ENCODE measurements around the gene FADD.

FADD gene

DNA sequence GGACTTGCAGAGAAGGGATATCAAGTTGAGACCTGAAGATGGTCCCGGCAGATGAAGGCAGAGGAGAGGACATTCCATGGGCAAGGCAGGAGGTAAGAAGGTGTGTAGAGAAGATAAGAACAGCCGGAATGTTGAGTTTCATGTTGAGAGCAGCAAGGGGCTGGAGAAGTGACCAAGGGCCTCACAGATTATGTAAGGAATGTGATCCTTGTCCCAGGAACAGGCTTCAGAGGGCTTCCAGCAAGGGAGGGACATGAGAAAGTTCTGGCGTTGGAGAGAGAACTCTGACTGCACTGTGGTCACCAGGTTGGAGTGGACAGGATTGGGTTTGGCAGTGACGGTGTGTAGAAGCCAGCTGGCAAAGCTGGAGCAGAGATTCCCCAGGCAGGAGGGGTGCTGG is 39.8 kb downstream of the FADD start:
- Histone ChIP-seq H3K14ac (ENCODE audit: low read length) (no peak overlapping the region), H3K18ac (ENCODE audit: low read length) (no peak overlapping the region), H2BK12ac (ENCODE audit: low read length) (no peak overlapping the region), H3K9ac (ENCODE audit: low read depth, low read length, poor library complexity) (no peak overlapping the region), H3K27ac (replicated peaks; ENCODE audit: low read length) (no peak overlapping the region), H3K27me3 (ENCODE audit: control insufficient read depth in 3 of 3, insufficient read depth in 3 of 3, low read depth in 1 of 3, low read length in 3 of 3) (peaks cover 0 to 22% (median 0%) of the 10 kb centered on the region in 3 experiments), H4K8ac (ENCODE audit: low read depth, low read length) (no peak overlapping the region), H2BK5ac (ENCODE audit: low read length) (no peak overlapping the region), H3K4me2 (ENCODE audit: insufficient read depth, low read length, poor library complexity, severe bottlenecking) (no peak overlapping the region), H3K79me1 (ENCODE audit: low read depth, low read length) (no peaks in the 10 kb centered on the region), H2BK15ac (ENCODE audit: low read length) (no peak overlapping the region), H4K91ac (ENCODE audit: low read depth, low read length, poor library complexity) (no peak overlapping the region), H2AFZ (ENCODE audit: low read length) (no peak overlapping the region), H3K23ac (ENCODE audit: low read depth, low read length, poor library complexity) (no peak overlapping the region), H3K4me3 (ENCODE audit: low read length in 2 of 2) (no peak overlapping the region), H2BK120ac (ENCODE audit: low read depth, low read length) (no peak overlapping the region), H2AK5ac (ENCODE audit: low read depth, low read length) (no peak overlapping the region), H3K36me3 (replicated peaks in 1 of 2; ENCODE audit: control insufficient read depth in 2 of 2, insufficient read depth in 2 of 2, low read length in 2 of 2) (no peaks in the 10 kb centered on the region), H3K9me3 (replicated peaks in 1 of 2; ENCODE audit: control insufficient read depth in 2 of 2, insufficient read depth in 1 of 2, low read depth in 1 of 2, low read length in 2 of 2) (no peaks in the 10 kb centered on the region), H3K4ac (ENCODE audit: low read length) (no peak overlapping the region), H3K4me1 (ENCODE audit: control insufficient read depth in 2 of 2, insufficient read depth in 1 of 2, low read depth in 1 of 2, low read length in 2 of 2) (no peaks in the 10 kb centered on the region)
- WGBS, 2 donors (ENCODE audit: extremely low coverage in 2 of 2, insufficient read length in 2 of 2, insufficient replicate concordance in 1 of 2) = no CpG with 5 or more reads among the region's 4 CpGs
- no peak for DNase-seq (ENCODE audit: low spot score)

DNA sequence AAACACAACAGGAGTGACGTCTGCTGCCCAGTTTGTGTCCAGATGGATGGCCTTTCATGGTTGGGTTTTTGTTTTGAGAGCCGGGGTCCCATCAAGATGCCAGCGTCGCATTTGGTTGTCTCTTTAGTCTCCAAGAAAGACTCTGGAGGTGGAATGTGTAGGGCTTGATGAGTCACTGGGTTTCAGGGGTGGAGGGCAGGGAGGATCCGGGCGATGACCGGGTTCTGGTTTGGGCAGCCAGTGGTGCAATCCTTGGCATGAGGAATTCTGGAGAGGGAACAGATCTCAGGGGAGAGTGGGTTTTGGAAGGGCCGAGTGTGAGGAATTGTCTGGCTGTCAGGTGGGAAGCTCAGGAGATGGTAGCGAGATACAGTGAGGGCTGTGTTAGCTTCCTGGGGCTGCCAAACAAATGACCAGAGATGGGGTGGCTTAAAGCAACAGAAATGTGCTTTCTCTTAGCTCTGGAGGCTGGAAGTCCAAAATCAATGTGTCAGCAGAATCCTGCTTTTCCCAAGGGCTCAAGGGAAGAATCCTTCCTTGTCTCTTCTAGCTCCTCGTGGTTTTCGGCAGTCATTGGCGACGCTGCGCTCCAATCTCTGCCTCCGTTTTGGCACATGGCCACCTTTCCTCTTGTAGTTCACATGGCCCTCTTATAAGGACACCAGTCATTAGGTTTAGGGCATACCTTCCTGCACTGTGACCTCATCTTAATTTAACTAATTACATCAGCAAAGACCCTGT is 41.0 kb downstream of the FADD start:
- Histone ChIP-seq H4K8ac (ENCODE audit: low read depth, low read length) (no peak overlapping the region), H3K4me1 (ENCODE audit: control insufficient read depth in 2 of 2, insufficient read depth in 1 of 2, low read depth in 1 of 2, low read length in 2 of 2) (no peaks in the 10 kb centered on the region), H3K14ac (ENCODE audit: low read length) (no peak overlapping the region), H3K18ac (ENCODE audit: low read length) (no peak overlapping the region), H3K4me2 (ENCODE audit: insufficient read depth, low read length, poor library complexity, severe bottlenecking) (no peak overlapping the region), H3K4ac (ENCODE audit: low read length) (no peak overlapping the region), H2BK120ac (ENCODE audit: low read depth, low read length) (no peak overlapping the region), H2AK5ac (ENCODE audit: low read depth, low read length) (no peak overlapping the region), H3K4me3 (ENCODE audit: low read length in 2 of 2) (no peak overlapping the region), H3K9me3 (replicated peaks in 1 of 2; ENCODE audit: control insufficient read depth in 2 of 2, insufficient read depth in 1 of 2, low read depth in 1 of 2, low read length in 2 of 2) (no peaks in the 10 kb centered on the region), H3K9ac (ENCODE audit: low read depth, low read length, poor library complexity) (no peak overlapping the region), H4K91ac (ENCODE audit: low read depth, low read length, poor library complexity) (no peak overlapping the region), H2BK12ac (ENCODE audit: low read length) (no peak overlapping the region), H3K36me3 (replicated peaks in 1 of 2; ENCODE audit: control insufficient read depth in 2 of 2, insufficient read depth in 2 of 2, low read length in 2 of 2) (no peaks in the 10 kb centered on the region), H2AFZ (ENCODE audit: low read length) (no peak overlapping the region), H2BK5ac (ENCODE audit: low read length) (no peak overlapping the region), H3K23ac (ENCODE audit: low read depth, low read length, poor library complexity) (no peak overlapping the region), H3K79me1 (ENCODE audit: low read depth, low read length) (no peaks in the 10 kb centered on the region), H3K27me3 (ENCODE audit: control insufficient read depth in 3 of 3, insufficient read depth in 3 of 3, low read depth in 1 of 3, low read length in 3 of 3) (peaks cover 0 to 32% (median 0%) of the 10 kb centered on the region in 3 experiments), H3K27ac (replicated peaks; ENCODE audit: low read length) (no peak overlapping the region), H2BK15ac (ENCODE audit: low read length) (no peak overlapping the region)
- DNase-seq (ENCODE audit: low spot score) = no peak
- no CpG with 5 or more reads among the region's 15 CpGs for WGBS, 2 donors (ENCODE audit: extremely low coverage in 2 of 2, insufficient read length in 2 of 2, insufficient replicate concordance in 1 of 2)

DNA sequence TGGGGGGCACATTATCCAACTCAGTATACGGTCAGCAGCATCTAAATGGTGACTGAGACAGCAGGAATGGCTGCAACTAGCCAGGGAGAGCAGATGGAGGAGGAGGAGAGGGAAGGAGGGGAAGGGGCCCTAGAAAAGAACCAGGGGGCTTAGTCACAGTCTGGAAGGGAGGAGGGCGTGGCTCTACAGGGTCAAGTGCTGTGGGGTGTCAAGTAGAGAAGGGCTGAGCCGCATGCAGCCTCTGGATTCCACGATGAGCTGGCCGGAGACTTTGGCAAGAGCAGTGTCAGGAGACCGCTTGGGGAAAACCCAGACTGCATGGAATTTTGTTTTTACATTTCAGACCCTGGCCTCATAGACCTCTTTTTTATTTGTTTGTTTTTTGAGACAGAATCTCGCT is 41.6 kb downstream of the FADD start:
- Histone ChIP-seq H4K91ac (ENCODE audit: low read depth, low read length, poor library complexity) (no peak overlapping the region), H3K14ac (ENCODE audit: low read length) (no peak overlapping the region), H2BK15ac (ENCODE audit: low read length) (no peak overlapping the region), H2BK5ac (ENCODE audit: low read length) (no peak overlapping the region), H3K9ac (ENCODE audit: low read depth, low read length, poor library complexity) (no peak overlapping the region), H3K4ac (ENCODE audit: low read length) (no peak overlapping the region), H3K4me1 (ENCODE audit: control insufficient read depth in 2 of 2, insufficient read depth in 1 of 2, low read depth in 1 of 2, low read length in 2 of 2) (no peaks in the 10 kb centered on the region), H3K18ac (ENCODE audit: low read length) (no peak overlapping the region), H3K4me3 (ENCODE audit: low read length in 2 of 2) (no peak overlapping the region), H3K27me3 (ENCODE audit: control insufficient read depth in 3 of 3, insufficient read depth in 3 of 3, low read depth in 1 of 3, low read length in 3 of 3) (peaks cover 0 to 32% (median 0%) of the 10 kb centered on the region in 3 experiments), H3K79me1 (ENCODE audit: low read depth, low read length) (no peaks in the 10 kb centered on the region), H2BK12ac (ENCODE audit: low read length) (no peak overlapping the region), H2AK5ac (ENCODE audit: low read depth, low read length) (no peak overlapping the region), H2AFZ (ENCODE audit: low read length) (no peak overlapping the region), H3K9me3 (replicated peaks in 1 of 2; ENCODE audit: control insufficient read depth in 2 of 2, insufficient read depth in 1 of 2, low read depth in 1 of 2, low read length in 2 of 2) (no peaks in the 10 kb centered on the region), H3K36me3 (replicated peaks in 1 of 2; ENCODE audit: control insufficient read depth in 2 of 2, insufficient read depth in 2 of 2, low read length in 2 of 2) (no peaks in the 10 kb centered on the region), H3K27ac (replicated peaks; ENCODE audit: low read length) (no peak overlapping the region), H3K23ac (ENCODE audit: low read depth, low read length, poor library complexity) (no peak overlapping the region), H3K4me2 (ENCODE audit: insufficient read depth, low read length, poor library complexity, severe bottlenecking) (no peak overlapping the region), H4K8ac (ENCODE audit: low read depth, low read length) (no peak overlapping the region), H2BK120ac (ENCODE audit: low read depth, low read length) (no peak overlapping the region)
- no CpG with 5 or more reads among the region's 7 CpGs for WGBS, 2 donors (ENCODE audit: extremely low coverage in 2 of 2, insufficient read length in 2 of 2, insufficient replicate concordance in 1 of 2)
- no peak for DNase-seq (ENCODE audit: low spot score)

DNA sequence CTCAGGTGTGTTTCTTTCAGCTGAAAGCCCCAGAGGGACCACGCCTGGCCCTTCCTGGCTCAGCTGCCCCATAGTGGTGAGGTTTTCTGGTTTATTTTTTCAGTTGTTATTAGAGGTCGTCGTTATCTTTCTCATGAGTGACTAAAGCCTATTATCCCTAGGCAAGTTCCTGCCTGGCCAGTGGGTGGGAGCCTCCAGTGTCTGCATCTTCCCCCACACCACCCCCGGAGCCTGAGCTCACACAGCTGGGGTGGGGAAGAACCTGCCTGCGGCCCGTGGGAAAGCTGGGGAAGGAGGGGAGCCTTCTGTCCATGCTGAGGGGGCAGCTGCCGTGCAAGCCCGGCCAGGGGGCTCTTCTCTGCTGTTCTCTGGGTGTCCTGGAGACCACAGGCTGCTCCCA is 43.1 kb downstream of the FADD start:
- Histone ChIP-seq H2BK5ac (ENCODE audit: low read length) (no peak overlapping the region), H4K8ac (ENCODE audit: low read depth, low read length) (no peak overlapping the region), H2AFZ (ENCODE audit: low read length) (no peak overlapping the region), H2BK12ac (ENCODE audit: low read length) (no peak overlapping the region), H3K14ac (ENCODE audit: low read length) (no peak overlapping the region), H4K91ac (ENCODE audit: low read depth, low read length, poor library complexity) (no peak overlapping the region), H3K4me3 (ENCODE audit: low read length in 2 of 2) (no peak overlapping the region), H2BK120ac (ENCODE audit: low read depth, low read length) (no peak overlapping the region), H3K18ac (ENCODE audit: low read length) (peak overlapping the region; percentile 73), H3K4me1 (ENCODE audit: control insufficient read depth in 2 of 2, insufficient read depth in 1 of 2, low read depth in 1 of 2, low read length in 2 of 2) (no peaks in the 10 kb centered on the region), H2AK5ac (ENCODE audit: low read depth, low read length) (no peak overlapping the region), H3K27me3 (ENCODE audit: control insufficient read depth in 3 of 3, insufficient read depth in 3 of 3, low read depth in 1 of 3, low read length in 3 of 3) (peaks cover 0 to 35% (median 0%) of the 10 kb centered on the region in 3 experiments), H3K9me3 (replicated peaks in 1 of 2; ENCODE audit: control insufficient read depth in 2 of 2, insufficient read depth in 1 of 2, low read depth in 1 of 2, low read length in 2 of 2) (no peaks in the 10 kb centered on the region), H3K4me2 (ENCODE audit: insufficient read depth, low read length, poor library complexity, severe bottlenecking) (no peak overlapping the region), H3K9ac (ENCODE audit: low read depth, low read length, poor library complexity) (no peak overlapping the region), H3K23ac (ENCODE audit: low read depth, low read length, poor library complexity) (no peak overlapping the region), H3K79me1 (ENCODE audit: low read depth, low read length) (peaks cover 1% of the 10 kb centered on the region), H3K27ac (replicated peaks; ENCODE audit: low read length) (no peak overlapping the region), H2BK15ac (ENCODE audit: low read length) (no peak overlapping the region), H3K4ac (ENCODE audit: low read length) (no peak overlapping the region), H3K36me3 (replicated peaks in 1 of 2; ENCODE audit: control insufficient read depth in 2 of 2, insufficient read depth in 2 of 2, low read length in 2 of 2) (no peaks in the 10 kb centered on the region)
- no CpG with 5 or more reads among the region's 8 CpGs for WGBS, 2 donors (ENCODE audit: extremely low coverage in 2 of 2, insufficient read length in 2 of 2, insufficient replicate concordance in 1 of 2)
- DNase-seq (ENCODE audit: low spot score) = no peak

All from neuronal stem cell (in vitro differentiated cells).